8988T (cell line): ENCODE results near the gene DUSP5.

ENCODE experiments used
- DNase-seq: peaks from one replicate; pipeline ENCODE4 v3.0.0; 2011

DUSP5 gene

GRCh38 chr10:110549211-110549610 is 51.5 kb downstream of the DUSP5 start:
- no peak for DNase-seq

DNA sequence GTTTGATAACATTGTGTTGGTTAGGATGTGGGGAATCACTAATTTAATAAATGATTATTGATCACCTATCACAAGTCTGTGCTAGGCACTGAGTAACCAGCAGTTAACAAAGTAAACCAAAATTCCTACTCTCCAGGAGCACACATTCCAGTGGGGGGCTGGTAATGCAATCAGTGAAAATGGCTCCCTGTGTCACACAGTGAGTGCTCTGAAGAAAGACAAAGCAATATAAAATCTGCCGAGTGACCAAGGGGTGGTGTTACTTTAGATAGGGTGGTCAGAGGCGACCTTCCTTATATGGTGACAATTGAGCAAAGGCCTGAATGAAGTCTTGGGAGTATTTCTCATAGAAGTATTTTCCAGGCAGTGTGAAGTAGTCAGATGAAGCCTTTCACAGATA is 56.2 kb downstream of the DUSP5 start:
- DNase-seq = no peak

DNA sequence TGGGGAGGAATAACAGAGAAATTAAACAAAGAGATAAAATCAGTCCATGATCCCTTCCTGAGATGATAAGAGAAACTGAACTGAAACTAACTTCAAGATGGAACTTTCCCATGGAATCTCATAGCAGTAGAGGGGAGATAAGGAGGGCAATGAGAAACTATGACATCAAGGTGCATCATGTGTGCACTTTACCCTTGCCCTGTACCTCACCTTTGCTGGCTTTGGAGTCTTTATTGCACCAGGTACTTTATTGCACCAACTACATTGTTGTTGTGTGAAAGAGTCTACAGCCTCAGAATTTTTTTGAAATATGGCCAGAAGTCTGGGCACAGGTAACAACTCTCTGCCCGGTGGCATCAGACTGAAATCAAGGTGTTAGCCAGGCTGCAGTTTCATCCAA is 58.6 kb downstream of the DUSP5 start:
- DNase-seq = no peak

GRCh38 chr10:110556969-110557601 is 59.4 kb downstream of the DUSP5 start:
- DNase-seq = no peak

- no peak for DNase-seq
Observed at GRCh38 chr10:110558041-110558440, 60.3 kb downstream of the DUSP5 start.

GRCh38 chr10:110560012-110560411 is 62.3 kb downstream of the DUSP5 start:
- DNase-seq = no peak
